ENCODE results near the gene GDI1. TPM values are rescaled to one million over a fixed set of nuclear protein-coding genes. Genes with fewer than 3 reads are reported as not detected.

Gene GDI1
- total and polyA plus RNA-seq, 10 of the 15 experiments (the other 5 are each of a cell fraction or from before 2014, with no cell fraction given), result 0.92 to 102 (median 49.6) TPM

DNA sequence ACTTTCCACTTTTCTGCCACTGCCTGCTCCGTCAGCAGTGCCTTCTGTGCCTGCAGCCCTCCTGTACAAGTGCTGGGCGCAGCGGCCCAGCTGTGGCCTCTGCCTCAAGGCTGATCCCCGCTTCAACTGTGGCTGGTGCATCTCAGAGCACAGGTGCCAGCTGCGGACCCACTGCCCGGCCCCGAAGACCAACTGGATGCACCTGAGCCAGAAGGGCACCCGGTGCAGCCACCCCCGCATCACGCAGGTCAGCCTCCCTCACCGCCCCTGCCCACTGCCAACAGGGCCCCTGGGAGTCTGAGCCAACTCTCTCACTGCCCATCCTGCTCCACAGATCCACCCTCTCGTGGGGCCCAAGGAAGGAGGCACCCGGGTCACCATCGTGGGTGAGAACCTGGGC lies 28.6 kb downstream of the GDI1 start:
- no peaks in the 10 kb centered on the region for H3K79me2 ChIP-seq (ENCODE audit: control insufficient read depth, insufficient read depth, low read length)
- no TSS peak for BruUV-seq (replicated peaks)

More for the DNA sequence above, 28.6 kb downstream of the GDI1 start:
- no peak for DNase-seq (ENCODE audit: low read depth, low spot score)
- ChIA-PET SMC1A (ENCODE audit: uncharacterized antibody, unreplicated experiment) (no interaction called here), CTCF (no interaction called here), POLR2A (no interaction called here), RAD21 (ENCODE audit: unreplicated experiment) (no interaction called here)
- H2AFZ ChIP-seq (ENCODE audit: control insufficient read depth, low read depth, low read length), result no peak overlapping the region
- intact Hi-C loops (cut with micrococcal nuclease; ENCODE audit: unreplicated experiment), result no loop called here
- WGBS (ENCODE audit: insufficient coverage, insufficient replicate concordance, low lambda C conversion rate, missing lambda C conversion rate), result 57% methylated on average over 14 of the region's 14 CpGs
- H3K36me3 ChIP-seq (ENCODE audit: control insufficient read depth in 2 of 2, insufficient read depth in 2 of 2, low read length in 1 of 2), result peaks cover 0 to 2% of the 10 kb centered on the region in 2 experiments; a peak in 2 of 4 replicates
- no peaks in the 10 kb centered on the region for H4K20me1 ChIP-seq (ENCODE audit: control insufficient read depth, insufficient read depth)
- no peaks in the 10 kb centered on the region for H3K27me3 ChIP-seq (replicated peaks in 1 of 2; ENCODE audit: control insufficient read depth in 2 of 2, insufficient read depth in 2 of 2, low read length in 1 of 2)
- no peaks in the 10 kb centered on the region for H3K4me1 ChIP-seq (ENCODE audit: control insufficient read depth, insufficient read depth, low read length)
- H3K9me3 ChIP-seq (replicated peaks; ENCODE audit: control insufficient read depth, insufficient read depth, low read length), result no peaks in the 10 kb centered on the region; the same call in 2 of the 3 replicates
- ATAC-seq, result no peak
- H3K4me3 ChIP-seq, result no peak overlapping the region
- no peak for TF ChIP-seq TCF7 (IDR thresholded peaks at IDR 0.05; ENCODE audit: borderline replicate concordance)
- TF ChIP-seq BRCA1 (IDR thresholded peaks at IDR 0.05; ENCODE audit: low read depth, low read length), result no peak
- TF ChIP-seq FOXK2 (IDR thresholded peaks at IDR 0.05), result no peak
- TF ChIP-seq CEBPZ (IDR thresholded peaks at IDR 0.05; ENCODE audit: low read depth, low read length), result no peak
- FAIRE-seq, result no peak
- no peak overlapping the region for H3K4me2 ChIP-seq (ENCODE audit: control insufficient read depth, insufficient read depth)
- H3K9ac ChIP-seq (ENCODE audit: control insufficient read depth, insufficient read depth, low read length), result no peak overlapping the region
- no peak overlapping the region for H3K27ac ChIP-seq (ENCODE audit: control insufficient read depth, insufficient read depth)
- in situ Hi-C loops (cut with MboI), result no loop called here
